IMR-90 (cell line): Measurements from ENCODE around the gene ZC3HAV1L. TPM values are rescaled to one million over a fixed set of nuclear protein-coding genes. Genes with fewer than 3 reads are reported as not detected.

Experiments used
- ATAC-seq: fragments of 200-7000 bp; cut with Tn5 transposase; 2 replicates; pipeline ENCODE4 v1.9.1; 2020; ENCODE audit warnings: low read depth, mild to moderate bottlenecking, moderate library complexity
- BruUV-seq: library from RNA; stranded (reverse); fragments of 400-500 nt; replicated peaks from 2 replicates; lab custom pipeline; 2021; lab: Mats Ljungman, UMichigan
- CTCF ChIA-PET: fragments of 300-600 bp; formaldehyde crosslinking; extraction: SDS; loops from one replicate; lab custom pipeline; 2021; ENCODE audit warnings: antibody characterized with exemption; lab: Yijun Ruan, JAX
- POLR2A ChIA-PET: fragments of 300-600 bp; sonication (Branson Sonifier 250); formaldehyde crosslinking; loops from one replicate; lab custom pipeline; 2022; ENCODE audit warnings: antibody characterized with exemption; ENCODE audit not compliant: unreplicated experiment; lab: Charles Lee
- DNase-seq: peaks from one replicate; pipeline ENCODE4 v3.0.0; 2013
- H2AFZ ChIP-seq: replicated peaks from 2 replicates; pipeline ENCODE3; 2013; ENCODE audit warnings: low read length, mild to moderate bottlenecking; ENCODE audit not compliant: poor library complexity
- H2AK5ac ChIP-seq: 2 replicates; pipeline ENCODE4 v1.6.1; 2013; ENCODE audit warnings: low read depth, low read length, inconsistent platforms
- H2AK9ac ChIP-seq: replicated peaks from 2 replicates; pipeline ENCODE3; 2013; ENCODE audit warnings: mild to moderate bottlenecking, low read depth, low read length, moderate library complexity; ENCODE audit not compliant: poor library complexity
- H2BK120ac ChIP-seq: 2 replicates; pipeline ENCODE4 v1.6.1; 2013; ENCODE audit warnings: low read depth, low read length, inconsistent platforms
- H2BK15ac ChIP-seq: 3 replicates; pipeline ENCODE4 v1.6.1; 2013; ENCODE audit warnings: low read depth, low read length, inconsistent platforms
- H2BK20ac ChIP-seq: 2 replicates; pipeline ENCODE4 v1.6.1; 2013; ENCODE audit warnings: low read depth, mild to moderate bottlenecking, inconsistent platforms, low read length, moderate library complexity
- H2BK5ac ChIP-seq: 2 replicates; pipeline ENCODE4 v1.6.1; 2013; ENCODE audit warnings: mild to moderate bottlenecking, low read depth, low read length, inconsistent platforms; ENCODE audit not compliant: poor library complexity, severe bottlenecking
- H3K14ac ChIP-seq: replicated peaks from 2 replicates; pipeline ENCODE4 v1.6.1; 2013; ENCODE audit warnings: low read depth, low read length, inconsistent platforms
- H3K18ac ChIP-seq: 2 replicates; pipeline ENCODE4 v1.6.1; 2013; ENCODE audit warnings: low read depth, low read length, control low read depth
- H3K23ac ChIP-seq: 2 replicates; pipeline ENCODE4 v1.6.1; 2013; ENCODE audit warnings: low read depth, low read length, inconsistent platforms
- H3K27ac ChIP-seq: 2 replicates; pipeline ENCODE4 v1.5.1; 2013; ENCODE audit warnings: mild to moderate bottlenecking, control low read depth, low read length; ENCODE audit not compliant: insufficient read depth
- H3K27me3 ChIP-seq: 2 replicates; pipeline ENCODE4 v1.6.1; 2013; ENCODE audit warnings: low read length; ENCODE audit not compliant: control insufficient read depth, insufficient read depth
- H3K36me3 ChIP-seq: 2 replicates; pipeline ENCODE4 v1.6.1; 2013; ENCODE audit warnings: low read length, mixed read lengths; ENCODE audit not compliant: control insufficient read depth, insufficient read depth
- H3K4ac ChIP-seq: 2 replicates; pipeline ENCODE4 v1.6.1; 2013; ENCODE audit warnings: low read depth, low read length, inconsistent platforms
- H3K4me1 ChIP-seq: 2 replicates; pipeline ENCODE4 v1.6.1; 2013; ENCODE audit warnings: low read length, mixed read lengths; ENCODE audit not compliant: control insufficient read depth, insufficient read depth
- H3K4me2 ChIP-seq: 2 replicates; pipeline ENCODE4 v1.6.1; 2013; ENCODE audit warnings: low read depth, mild to moderate bottlenecking, control low read depth, low read length, moderate library complexity
- H3K4me3 ChIP-seq: 2 replicates; pipeline ENCODE4 v1.5.1; 2013; ENCODE audit warnings: low read depth, mild to moderate bottlenecking, control low read depth, low read length, moderate library complexity; ENCODE audit not compliant: insufficient read depth
- H3K56ac ChIP-seq: 2 replicates; pipeline ENCODE4 v1.6.1; 2013; ENCODE audit warnings: low read length, inconsistent platforms; ENCODE audit not compliant: insufficient read depth; ENCODE audit errors: extremely low read depth
- H3K79me1 ChIP-seq, 2 experiments: 2 replicates each; pipeline ENCODE4 v1.6.1; 2013; ENCODE audit warnings: low read length in 2 of 2, inconsistent platforms in 1 of 2, low read depth in 1 of 2
- H3K9ac ChIP-seq: 2 replicates; pipeline ENCODE4 v1.6.1; 2013; ENCODE audit warnings: low read depth, low read length, control low read depth
- H3K9me1 ChIP-seq: 2 replicates; pipeline ENCODE4 v1.6.1; 2013; ENCODE audit warnings: low read length, inconsistent platforms; ENCODE audit not compliant: insufficient read depth
- H3K9me3 ChIP-seq: 2 replicates; pipeline ENCODE4 v1.6.1; 2013; ENCODE audit warnings: low read length; ENCODE audit not compliant: control insufficient read depth, insufficient read depth
- H4K20me1 ChIP-seq: 2 replicates; pipeline ENCODE4 v1.6.1; 2013; ENCODE audit warnings: low read length, inconsistent platforms; ENCODE audit not compliant: insufficient read depth
- H4K5ac ChIP-seq: 2 replicates; pipeline ENCODE4 v1.6.1; 2013; ENCODE audit warnings: mild to moderate bottlenecking, low read depth, low read length, control low read depth
- H4K8ac ChIP-seq, 2 experiments: 2 replicates each; pipeline ENCODE4 v1.6.1; 2013; ENCODE audit warnings: low read depth in 2 of 2, low read length in 2 of 2, control low read depth in 1 of 2, inconsistent platforms in 1 of 2
- H4K91ac ChIP-seq: 2 replicates; pipeline ENCODE4 v1.6.1; 2013; ENCODE audit warnings: low read depth, low read length, inconsistent platforms; ENCODE audit not compliant: insufficient read depth
- BHLHE40 ChIP-seq: fragments of 150-350 bp; IDR thresholded peaks from 2 replicates; pipeline ENCODE4 v1.6.1; 2016; ENCODE audit warnings: mild to moderate bottlenecking, low read depth, low read length
- FOS ChIP-seq: fragments of 150-350 bp; IDR thresholded peaks from 2 replicates; pipeline ENCODE4 v1.6.1; 2016; ENCODE audit warnings: low read depth, low read length
- MAZ ChIP-seq: IDR thresholded peaks from 2 replicates; pipeline ENCODE4 v1.6.1; 2012; ENCODE audit warnings: low read depth, mild to moderate bottlenecking, low read length, improper control_type of control experiment, moderate library complexity, borderline replicate concordance
- MXI1 ChIP-seq: IDR thresholded peaks from 2 replicates; pipeline ENCODE4 v1.6.1; 2012; ENCODE audit warnings: low read depth, mild to moderate bottlenecking, low read length, moderate library complexity, borderline replicate concordance
- SMC3 ChIP-seq: fragments of 150-350 bp; IDR thresholded peaks from 2 replicates; pipeline ENCODE4 v1.6.1; 2016; ENCODE audit warnings: low read depth, mild to moderate bottlenecking, antibody characterized with exemption, low read length, moderate library complexity
- WGBS, 2 experiments: methylation state at CpG; one replicate each; pipeline versions ENCODE4 v1.1.5 to v1.1.7; 2013; ENCODE audit warnings: missing lambda C conversion rate in 2 of 2; ENCODE audit not compliant: insufficient read length in 1 of 2; ENCODE audit errors: extremely low coverage in 2 of 2; 5-methylcytosine and 5-hydroxymethylcytosine counted together
- dilution Hi-C: fragments of 300-500 bp; cut with HindIII; formaldehyde crosslinking; loops from one replicate; pipeline ENCODE4 v1.14.3; 2018; ENCODE audit warnings: low sequenced_read_pairs; ENCODE audit not compliant: unreplicated experiment
- in situ Hi-C: fragments of 300-500 bp; cut with MboI; formaldehyde crosslinking; loops from 3 replicates; pipeline ENCODE4 v1.14.3; 2019; ENCODE audit warnings: low sequenced_read_pairs, inconsistent platforms, mixed read lengths
- intact Hi-C: fragments of 100-400 bp; cut with micrococcal nuclease; formaldehyde crosslinking; loops from 2 replicates; pipeline ENCODE4 v1.10.0; 2022
- polyA plus RNA-seq, 3 experiments: library from polyadenylated mRNA; depleted of rRNA; stranded (reverse); fragments of >200 nt; gene quantifications; 2 replicates each; pipeline ENCODE4 v1.2.3, GENCODE V29; 2012; ENCODE audit warnings: low replicate concordance in 1 of 3
- total RNA-seq: library from RNA; depleted of rRNA; stranded (reverse); fragments of >200 nt; gene quantifications from 2 replicates; pipeline ENCODE4 v1.2.3, GENCODE V29; 2012
- TF ChIP-seq, protein P1 (sequence below): conservative IDR thresholded peaks from 2 replicates; pipeline ENCODE4 v1.5.1; 2012; ENCODE audit warnings: mild to moderate bottlenecking, low read depth, low read length, improper control_type of control experiment
- TF ChIP-seq, protein P2 (sequence below): fragments of 150-350 bp; IDR thresholded peaks from 2 replicates; pipeline ENCODE4 v1.6.1; 2017; ENCODE audit warnings: mild to moderate bottlenecking, antibody characterized with exemption, low read length, low read depth

The ZC3HAV1L gene
- total and polyA plus RNA-seq, 2 of the 4 experiments (the other 2 are of a cell fraction): 4.5 to 9.4 TPM

DNA sequence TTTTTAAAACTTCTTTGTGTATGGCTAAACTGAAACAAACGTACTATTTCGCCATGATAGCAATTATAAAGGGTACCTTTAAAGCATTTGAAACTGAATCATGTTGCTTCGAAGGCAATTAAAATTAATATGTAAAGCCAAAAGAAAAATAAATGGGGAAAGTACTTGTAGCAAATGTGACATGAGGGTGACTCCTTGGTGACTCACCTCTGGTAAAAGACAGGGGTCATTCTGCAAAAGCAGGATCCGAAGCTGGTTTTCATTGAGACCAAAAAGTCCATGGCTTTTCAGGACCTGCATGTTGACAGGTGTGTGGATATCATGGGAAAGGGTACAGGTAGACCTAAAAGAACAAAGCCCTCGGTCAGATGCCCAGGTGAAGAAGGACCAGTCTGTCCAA is 1.5 kb downstream of the ZC3HAV1L start:
- Histone ChIP-seq H2BK20ac (no peak overlapping the region), H3K27ac (no peak overlapping the region), H3K14ac (peak overlapping the region; percentile 60; the same call in 1 of the 2 replicates), H3K27me3 (no peaks in the 10 kb centered on the region), H3K23ac (peak overlapping the region; percentile 10; the same call in 1 of the 2 replicates), H3K4me1 (peaks cover 8% of the 10 kb centered on the region), H2BK120ac (no peak overlapping the region), H4K8ac (no peak overlapping the region), H3K9ac (peak overlapping the region; percentile 70; the same call in 1 of the 2 replicates), H4K20me1 (peaks cover 16% of the 10 kb centered on the region), H3K9me3 (no peaks in the 10 kb centered on the region), H3K79me1 (peaks cover 16 to 52% of the 10 kb centered on the region in 2 experiments), H2AK9ac (peak overlapping the region; percentile 38), H3K36me3 (peaks cover 23% of the 10 kb centered on the region), H4K5ac (no peak overlapping the region), H2BK5ac (no peak overlapping the region), H3K4me3 (no peak overlapping the region), H2AK5ac (no peak overlapping the region), H3K18ac (no peak overlapping the region), H3K4me2 (peak overlapping the region; percentile 88), H4K91ac (no peak overlapping the region), H3K4ac (0 out of 2 replicates have a peak overlapping the region, but pooled peaks have one; percentile 12), H2AFZ (no peak overlapping the region), H3K56ac (no peak overlapping the region), H2BK15ac (no peak overlapping the region), H3K9me1 (peaks cover 17% of the 10 kb centered on the region)
- intact Hi-C loops (no loop called here), in situ Hi-C loops (no loop called here), dilution Hi-C loops (no loop called here)
- WGBS, 2 experiments: 64% methylated on average over 2 of the region's 5 CpGs; no CpG with 5 or more reads in 1 of the 2 experiments
- TF ChIP-seq BHLHE40 (no peak), MXI1 (no peak), MAZ (no peak), SMC3 (no peak), FOS (no peak)
- TF ChIP-seq, protein P1, sequence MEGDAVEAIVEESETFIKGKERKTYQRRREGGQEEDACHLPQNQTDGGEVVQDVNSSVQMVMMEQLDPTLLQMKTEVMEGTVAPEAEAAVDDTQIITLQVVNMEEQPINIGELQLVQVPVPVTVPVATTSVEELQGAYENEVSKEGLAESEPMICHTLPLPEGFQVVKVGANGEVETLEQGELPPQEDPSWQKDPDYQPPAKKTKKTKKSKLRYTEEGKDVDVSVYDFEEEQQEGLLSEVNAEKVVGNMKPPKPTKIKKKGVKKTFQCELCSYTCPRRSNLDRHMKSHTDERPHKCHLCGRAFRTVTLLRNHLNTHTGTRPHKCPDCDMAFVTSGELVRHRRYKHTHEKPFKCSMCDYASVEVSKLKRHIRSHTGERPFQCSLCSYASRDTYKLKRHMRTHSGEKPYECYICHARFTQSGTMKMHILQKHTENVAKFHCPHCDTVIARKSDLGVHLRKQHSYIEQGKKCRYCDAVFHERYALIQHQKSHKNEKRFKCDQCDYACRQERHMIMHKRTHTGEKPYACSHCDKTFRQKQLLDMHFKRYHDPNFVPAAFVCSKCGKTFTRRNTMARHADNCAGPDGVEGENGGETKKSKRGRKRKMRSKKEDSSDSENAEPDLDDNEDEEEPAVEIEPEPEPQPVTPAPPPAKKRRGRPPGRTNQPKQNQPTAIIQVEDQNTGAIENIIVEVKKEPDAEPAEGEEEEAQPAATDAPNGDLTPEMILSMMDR: no peak
- TF ChIP-seq, protein P2, sequence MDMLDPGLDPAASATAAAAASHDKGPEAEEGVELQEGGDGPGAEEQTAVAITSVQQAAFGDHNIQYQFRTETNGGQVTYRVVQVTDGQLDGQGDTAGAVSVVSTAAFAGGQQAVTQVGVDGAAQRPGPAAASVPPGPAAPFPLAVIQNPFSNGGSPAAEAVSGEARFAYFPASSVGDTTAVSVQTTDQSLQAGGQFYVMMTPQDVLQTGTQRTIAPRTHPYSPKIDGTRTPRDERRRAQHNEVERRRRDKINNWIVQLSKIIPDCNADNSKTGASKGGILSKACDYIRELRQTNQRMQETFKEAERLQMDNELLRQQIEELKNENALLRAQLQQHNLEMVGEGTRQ: no peak
- ChIA-PET CTCF (no interaction called here), POLR2A (no interaction called here)
- DNase-seq (peak; percentile 45), ATAC-seq (no peak)
- BruUV-seq: no TSS peak
